HTERT RPE-1 (cell line): ENCODE data around the gene ASB2.

Experiments
- in situ Hi-C: fragments of 300-500 bp; cut with MboI; formaldehyde crosslinking; loops from 4 replicates; pipeline ENCODE4 v1.14.3; 2020; ENCODE audit warnings: low sequenced_read_pairs

The ASB2 gene, protein sequence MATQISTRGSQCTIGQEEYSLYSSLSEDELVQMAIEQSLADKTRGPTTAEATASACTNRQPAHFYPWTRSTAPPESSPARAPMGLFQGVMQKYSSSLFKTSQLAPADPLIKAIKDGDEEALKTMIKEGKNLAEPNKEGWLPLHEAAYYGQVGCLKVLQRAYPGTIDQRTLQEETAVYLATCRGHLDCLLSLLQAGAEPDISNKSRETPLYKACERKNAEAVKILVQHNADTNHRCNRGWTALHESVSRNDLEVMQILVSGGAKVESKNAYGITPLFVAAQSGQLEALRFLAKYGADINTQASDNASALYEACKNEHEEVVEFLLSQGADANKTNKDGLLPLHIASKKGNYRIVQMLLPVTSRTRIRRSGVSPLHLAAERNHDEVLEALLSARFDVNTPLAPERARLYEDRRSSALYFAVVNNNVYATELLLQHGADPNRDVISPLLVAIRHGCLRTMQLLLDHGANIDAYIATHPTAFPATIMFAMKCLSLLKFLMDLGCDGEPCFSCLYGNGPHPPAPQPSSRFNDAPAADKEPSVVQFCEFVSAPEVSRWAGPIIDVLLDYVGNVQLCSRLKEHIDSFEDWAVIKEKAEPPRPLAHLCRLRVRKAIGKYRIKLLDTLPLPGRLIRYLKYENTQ

DNA sequence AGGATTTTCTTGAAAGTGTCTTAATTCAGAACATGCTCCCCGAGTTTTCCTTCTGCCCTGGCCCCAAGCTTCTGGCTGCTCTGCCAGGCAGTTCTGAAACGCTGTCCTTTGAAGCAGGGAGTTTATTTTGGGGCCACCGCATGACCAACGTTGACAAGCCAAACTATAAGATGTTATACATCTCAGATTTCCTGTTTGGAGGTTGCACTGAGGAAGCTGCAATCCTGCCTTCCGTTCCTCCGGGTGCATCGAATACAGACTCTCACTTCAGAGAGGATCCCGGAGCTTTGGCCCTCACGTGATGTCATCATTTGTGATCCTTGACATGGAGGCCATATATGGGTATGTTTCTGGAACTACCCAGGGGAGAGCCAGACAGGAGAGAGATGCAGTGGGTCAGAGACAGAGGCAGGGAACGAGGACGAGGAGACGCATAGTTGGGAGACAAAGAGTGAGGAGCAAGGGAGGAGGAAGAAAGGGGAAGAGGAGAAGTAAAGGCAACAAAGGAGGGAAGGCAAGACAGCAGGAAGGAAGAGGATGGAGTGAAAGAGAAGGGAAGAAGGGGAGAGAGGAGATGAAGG lies at the start of gene ASB2:
Gene ASB2 (minus strand): TSS at position 94 of the 581 bp plus-strand sequence. CDS start 12,031 bp downstream, outside the sequence.
- in situ Hi-C loops: no loop called here

DNA sequence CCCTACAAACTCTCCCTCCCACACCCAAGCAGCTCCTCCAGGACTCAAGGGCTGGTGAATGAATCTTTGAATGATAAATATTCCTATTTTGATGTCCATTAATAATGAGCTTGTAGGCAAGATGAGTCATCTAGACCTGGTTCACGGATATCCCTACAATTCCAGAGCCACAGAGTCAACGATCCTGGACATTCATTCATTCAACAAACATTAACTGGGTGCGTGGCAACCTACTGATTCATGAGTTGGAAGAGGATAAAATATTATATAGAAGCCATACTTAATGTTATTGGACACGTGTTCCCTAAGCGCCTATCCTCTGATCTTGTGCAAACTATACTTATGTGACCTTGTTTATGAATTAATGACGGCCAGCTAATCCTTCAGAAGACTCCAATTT lies 49.4 kb upstream of the ASB2 start:
- in situ Hi-C loops: no loop called here

DNA sequence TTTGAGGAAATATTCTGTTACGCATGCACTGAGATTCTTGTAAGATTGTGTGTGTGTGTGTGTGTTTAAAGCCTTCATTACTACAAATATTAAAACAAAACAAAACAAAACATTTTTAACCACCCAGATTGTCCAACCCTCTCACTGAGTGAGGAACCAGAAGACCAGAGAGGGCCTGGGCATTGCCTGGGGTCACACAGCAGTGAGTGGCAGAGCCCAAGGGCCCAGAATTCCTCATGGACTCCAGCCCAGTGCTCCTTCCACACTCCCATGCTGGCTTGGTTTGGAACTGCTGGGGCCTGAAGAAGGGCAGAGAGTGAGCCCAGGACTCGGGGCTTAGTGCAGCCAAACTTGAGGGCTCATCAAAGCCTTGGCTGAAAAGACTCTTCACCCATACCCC lies 48.2 kb upstream of the ASB2 start:
- in situ Hi-C loops: no loop called here

DNA sequence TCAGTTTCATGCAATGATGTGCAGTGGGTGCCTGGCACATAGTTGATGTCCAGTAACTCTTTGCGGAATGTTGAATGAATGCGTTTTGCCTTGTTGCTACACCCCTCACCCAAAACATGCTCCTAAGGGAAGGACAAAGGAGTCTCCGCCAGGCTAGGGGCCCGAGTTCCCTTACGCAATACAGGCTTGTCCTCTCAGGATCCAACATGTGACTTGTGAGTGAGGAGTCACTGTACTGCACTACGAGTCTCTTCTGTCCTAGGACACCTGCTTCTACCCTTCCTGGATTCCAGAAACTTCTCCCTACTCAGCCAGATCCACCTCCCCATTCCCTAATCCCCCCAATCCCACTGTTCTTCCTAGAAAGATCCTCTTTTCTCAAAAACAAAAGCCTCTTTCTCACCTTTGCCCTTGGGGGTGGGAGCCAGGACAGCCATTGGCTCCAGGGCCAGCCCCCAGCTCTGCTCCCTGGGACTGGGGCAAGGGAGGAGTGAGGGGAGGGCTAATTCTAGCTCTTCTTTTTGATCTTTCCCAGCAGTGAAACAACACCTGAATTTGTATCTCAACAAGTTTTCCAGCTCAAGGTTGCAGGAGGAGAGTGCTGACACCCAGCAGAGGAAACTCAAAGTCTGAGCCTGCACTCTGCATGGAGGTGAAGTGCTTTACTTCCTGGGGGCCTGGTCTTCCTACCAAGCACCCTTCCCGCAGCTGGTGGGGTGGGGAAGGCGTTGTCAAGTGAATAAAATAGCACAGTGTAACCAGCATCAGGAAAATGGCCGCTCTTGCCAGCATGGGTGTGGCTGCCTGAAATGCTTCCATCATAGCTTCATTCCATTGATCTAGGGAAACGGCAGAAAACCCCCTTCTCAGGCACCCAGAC lies 46.4 kb upstream of the ASB2 start:
- in situ Hi-C loops: no loop called here

DNA sequence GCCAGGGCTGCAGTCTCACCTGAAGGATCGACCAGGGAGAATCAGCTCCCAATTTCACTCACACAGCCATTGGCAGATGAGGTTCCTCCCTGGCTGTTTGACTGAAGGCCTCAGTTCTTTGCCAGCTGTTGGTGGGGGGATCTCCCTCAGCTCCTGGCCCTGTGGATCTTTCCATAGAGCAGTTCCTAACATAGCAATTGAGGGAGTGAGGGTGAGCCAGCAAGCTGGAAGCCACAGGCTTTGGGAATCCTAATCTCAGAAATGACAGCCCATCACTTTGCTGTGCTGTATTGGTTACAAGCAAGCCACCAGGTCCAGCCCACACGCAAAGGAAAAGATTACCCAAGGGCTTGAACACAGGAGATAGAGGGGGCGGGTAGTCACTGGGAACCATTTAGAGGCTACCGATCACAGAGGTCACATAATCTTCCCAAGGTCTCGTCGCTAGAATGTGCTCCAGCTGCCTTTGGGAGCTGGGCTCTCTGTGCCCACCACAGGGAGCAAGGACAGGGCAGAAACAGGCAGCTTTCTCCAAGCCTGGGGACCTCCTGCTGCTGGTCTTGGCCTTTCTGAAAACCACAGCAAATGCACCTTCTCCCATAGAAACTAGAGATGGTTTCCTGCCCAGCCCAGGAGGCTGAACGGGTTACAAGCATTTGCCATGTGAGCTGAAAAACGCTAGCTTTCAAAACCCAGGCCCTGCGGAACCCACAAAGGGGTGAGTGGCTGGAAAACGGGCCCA lies 45.2 kb upstream of the ASB2 start:
- in situ Hi-C loops: no loop called here

DNA sequence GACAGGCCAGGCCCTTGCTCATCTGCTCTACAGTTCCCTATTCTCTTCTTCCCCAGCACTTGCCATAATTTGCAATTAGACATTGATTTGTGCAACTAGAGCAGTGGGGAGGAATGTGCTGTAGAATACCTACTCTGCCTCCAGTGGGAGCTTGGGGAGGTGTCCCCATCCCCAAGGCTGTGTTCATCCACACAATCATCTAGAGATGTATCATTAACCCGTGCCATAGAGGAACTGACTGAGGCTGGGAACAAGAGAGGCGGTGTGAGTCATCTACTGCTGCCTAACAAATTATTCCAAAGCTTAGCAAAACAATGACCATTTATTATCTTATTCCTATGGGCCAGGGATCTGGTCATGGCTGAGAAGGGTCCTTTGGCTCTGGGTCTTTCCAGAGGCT lies 44.6 kb upstream of the ASB2 start:
- in situ Hi-C loops: no loop called here

DNA sequence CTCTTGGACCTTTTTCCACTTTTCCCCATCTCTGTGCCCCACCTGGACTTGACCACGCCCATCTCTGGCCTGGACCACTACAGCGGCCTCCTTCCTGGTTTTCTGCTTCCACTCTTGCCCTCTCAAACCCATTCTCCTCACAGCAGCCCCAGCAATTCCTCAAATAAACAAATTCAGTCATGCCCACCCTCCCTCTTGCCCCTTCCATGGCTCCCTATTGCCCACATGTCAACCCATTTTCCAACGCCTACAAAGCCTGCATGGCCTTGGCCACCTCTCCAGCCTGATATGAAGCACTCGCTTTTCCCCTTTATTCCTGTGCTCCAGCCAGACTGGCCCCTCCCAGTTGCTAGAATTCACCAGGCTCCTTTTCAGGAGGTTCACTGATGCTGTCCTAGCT lies 43.9 kb upstream of the ASB2 start:
- in situ Hi-C loops: no loop called here

DNA sequence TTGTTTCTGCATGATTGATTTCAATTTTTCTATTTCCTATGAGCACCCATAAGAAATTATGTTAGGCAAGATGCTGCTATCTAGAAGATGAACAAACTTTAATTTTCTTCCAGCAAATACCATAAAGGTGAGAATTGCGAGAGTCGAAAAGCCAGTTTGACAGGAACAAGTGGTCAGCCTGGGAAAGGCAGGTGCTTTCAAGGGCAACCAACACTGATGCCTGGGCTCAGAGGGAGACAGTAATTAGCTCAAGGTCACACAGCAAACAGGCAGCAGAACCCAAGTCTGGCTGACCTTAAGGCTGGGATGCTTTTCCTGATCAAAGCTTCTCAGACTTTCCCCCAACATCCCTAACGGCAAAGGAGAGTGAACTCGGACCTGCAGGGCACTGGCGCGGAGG lies 43.0 kb upstream of the ASB2 start:
- in situ Hi-C loops: no loop called here

DNA sequence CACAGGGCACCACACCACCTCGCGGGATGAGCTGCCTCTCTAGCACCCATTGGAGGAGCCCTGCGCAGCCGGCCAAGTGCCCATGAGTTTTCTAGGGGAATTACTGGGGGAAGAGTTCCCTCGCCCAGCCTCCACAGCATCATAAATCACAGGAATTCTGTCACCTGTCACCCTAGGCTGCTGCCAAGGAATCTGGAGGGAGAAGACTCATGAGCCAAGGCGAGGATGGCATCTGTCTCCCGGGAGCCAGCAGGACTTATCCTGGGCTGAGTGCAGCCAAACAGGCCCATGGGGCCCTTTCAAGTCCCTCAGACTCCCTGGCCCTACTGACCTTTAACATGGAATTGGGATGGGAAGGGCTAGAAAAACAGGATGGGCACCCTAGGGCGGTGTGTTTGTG lies 41.9 kb upstream of the ASB2 start:
- in situ Hi-C loops: no loop called here

DNA sequence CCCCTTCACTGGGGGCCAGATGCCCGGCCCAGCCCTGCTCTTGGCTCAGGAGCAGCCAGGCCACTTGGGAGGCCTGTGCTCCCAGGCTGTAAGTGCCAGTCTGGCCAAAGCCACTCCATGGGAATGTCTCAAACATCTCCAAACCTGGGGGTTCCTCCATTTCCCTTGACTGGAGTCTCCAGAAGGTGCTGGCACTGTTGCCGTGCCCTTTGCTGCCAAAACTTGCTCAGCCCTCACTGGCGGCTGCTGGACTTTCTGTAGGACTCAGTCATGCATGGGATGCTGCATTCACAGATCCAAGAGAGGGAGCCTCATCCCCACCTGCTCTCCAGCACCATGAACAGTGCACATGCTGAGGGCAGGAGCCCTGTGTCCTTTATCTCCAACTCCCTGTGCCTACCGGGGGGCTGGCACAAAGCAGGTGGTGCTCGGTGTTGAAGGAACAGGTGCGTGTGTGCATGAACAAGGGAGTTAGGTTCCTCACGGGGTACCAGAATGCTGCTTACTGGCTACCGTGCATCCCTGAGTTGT lies 40.1 kb upstream of the ASB2 start:
- in situ Hi-C loops: no loop called here

DNA sequence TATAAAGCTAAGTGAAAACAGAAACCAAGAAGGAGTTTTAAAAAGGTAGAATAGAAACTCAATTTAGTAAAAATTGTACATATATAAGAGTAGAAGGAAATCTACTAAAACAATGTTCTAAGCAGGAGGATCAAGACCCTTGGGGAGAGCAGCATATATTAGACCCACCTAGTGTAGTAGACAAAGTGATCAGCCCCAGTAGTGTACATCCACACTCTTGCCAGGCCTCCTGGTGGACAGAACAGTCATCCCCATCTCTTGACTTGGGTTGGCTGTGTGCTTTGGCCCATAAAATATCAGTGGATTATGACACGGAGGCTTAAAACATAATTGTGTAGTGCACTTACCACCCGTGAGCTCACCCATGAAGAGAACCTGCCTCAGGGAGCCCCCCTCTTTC lies 38.9 kb upstream of the ASB2 start:
- in situ Hi-C loops: no loop called here

DNA sequence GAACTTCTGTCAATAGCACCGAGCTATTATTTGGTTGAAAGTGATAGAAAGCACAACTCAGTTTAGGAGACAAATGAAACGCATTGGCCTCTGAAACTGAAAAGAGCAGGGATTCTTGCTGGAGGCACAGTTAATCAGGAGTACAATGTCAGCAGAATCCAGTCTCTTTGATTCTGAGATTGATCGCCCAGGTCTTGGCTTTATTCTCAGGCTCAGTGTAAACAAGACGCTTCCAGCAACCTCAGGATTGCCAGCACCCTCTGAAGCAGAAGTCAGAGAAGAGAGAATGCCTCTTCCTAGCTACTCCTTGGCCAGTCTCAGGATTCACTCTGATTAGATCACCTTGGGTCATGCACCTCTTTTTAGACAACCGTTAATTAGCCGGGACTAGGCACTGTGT lies 38.0 kb upstream of the ASB2 start:
- in situ Hi-C loops: no loop called here

DNA sequence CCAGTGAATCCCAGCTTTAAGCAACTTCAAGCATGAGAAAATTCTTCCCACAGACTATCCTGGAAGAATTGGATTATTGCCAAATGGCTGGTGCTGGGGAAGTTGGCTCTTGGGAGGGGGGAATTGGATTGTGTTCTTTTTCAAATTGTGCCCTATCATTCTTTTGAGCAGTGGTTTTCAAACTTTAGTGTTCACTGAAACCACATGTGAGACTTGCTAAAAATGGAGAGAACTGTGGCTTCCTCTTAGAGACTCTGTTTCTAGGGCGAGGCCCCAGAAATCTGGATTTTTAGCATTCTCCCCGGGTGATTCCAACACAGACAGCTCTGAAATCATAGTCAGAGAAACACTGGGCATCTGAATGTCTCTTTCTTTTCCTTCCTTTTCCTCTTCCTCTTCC lies 35.4 kb upstream of the ASB2 start:
- in situ Hi-C loops: no loop called here

DNA sequence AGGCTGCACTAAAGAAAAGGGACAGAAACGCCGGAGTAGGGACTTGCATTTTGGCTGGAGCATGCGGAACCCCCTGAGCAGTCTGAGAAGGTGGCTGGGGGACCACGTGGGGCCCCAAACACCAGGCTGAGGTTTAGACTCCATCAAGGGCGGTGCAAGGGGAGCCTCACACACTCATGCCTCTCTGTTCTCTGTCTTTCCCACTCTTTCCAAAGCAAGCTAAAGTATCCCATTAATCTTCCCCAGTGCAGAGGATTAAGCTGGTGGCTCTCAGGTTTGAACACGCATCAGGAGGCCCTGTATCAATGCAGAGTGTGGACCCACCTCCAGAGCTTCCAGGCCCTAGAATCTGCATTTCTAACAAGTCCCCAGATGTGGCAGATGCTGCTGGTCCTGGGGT lies 34.3 kb upstream of the ASB2 start:
- in situ Hi-C loops: no loop called here

DNA sequence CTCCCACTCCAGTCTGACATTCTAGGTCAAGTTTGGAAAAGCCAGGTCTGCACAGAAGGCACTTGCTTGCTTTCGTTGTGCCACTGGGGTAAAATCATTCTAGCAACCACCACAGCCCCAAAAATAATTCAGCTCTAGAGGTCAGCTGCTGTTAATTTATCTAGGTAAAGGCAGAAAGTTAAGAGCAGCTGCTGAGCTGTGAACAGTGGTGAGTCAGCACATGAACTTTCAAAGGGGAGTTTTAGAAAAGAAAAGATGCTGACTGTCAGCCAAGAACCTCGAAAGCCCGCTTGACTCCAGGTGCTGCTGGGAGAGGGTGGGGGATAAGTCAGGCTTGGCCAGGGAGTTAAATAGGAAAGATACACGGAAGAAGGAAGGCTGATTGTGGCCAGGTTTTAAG lies 33.4 kb upstream of the ASB2 start:
- in situ Hi-C loops: no loop called here

DNA sequence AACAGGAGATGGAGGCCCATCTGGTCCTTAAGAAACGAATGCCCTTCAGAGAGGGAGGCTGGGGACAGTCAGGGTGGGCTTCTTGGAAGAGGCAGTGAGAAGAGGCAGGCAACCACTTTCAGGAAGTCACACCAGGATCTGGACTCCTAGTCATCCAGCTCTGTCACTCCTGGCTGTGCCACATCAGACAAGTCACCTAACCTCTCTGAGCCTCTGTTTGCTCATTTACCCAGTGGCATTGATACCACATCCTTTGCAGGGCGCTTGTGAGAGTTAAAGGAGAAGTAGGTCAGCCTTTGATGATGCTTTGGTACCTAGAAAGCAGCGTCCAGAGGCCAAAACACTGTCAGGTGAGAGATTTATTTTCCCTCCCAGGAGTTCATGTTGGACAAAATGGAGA lies 31.9 kb upstream of the ASB2 start:
- in situ Hi-C loops: no loop called here

DNA sequence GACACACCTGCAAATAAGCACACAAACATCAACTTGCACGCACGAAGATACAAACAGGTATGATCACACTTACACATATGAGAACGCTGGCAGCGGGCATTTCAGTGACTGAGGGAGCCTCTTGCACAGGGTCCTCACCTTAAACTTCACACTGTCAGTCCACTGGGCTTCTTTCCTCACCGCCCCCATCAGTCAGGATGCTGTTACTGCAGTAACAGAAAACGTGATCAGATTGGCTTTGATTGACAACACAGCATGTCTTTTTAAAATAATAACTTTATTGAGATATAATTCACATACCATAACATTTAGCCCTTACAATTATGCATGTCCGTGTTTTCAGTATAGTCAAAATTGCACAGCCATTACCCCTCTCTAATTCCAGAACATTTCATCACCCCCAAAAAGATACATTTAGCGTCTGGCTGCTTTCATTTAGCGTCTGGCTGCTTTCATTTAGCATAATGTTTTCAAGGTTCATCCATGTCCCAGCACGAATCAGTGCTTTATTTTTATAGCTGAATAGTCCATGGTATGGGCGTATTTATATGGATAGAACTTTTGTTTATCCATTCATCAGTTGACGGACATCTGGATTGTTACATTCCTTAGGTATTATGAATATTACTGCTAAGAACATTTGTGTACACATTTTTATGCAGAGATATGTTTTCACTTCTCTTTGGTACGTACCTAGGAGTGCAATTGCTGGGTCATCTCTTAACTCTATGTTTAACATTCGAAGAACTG lies 29.1 kb upstream of the ASB2 start:
- in situ Hi-C loops: no loop called here

DNA sequence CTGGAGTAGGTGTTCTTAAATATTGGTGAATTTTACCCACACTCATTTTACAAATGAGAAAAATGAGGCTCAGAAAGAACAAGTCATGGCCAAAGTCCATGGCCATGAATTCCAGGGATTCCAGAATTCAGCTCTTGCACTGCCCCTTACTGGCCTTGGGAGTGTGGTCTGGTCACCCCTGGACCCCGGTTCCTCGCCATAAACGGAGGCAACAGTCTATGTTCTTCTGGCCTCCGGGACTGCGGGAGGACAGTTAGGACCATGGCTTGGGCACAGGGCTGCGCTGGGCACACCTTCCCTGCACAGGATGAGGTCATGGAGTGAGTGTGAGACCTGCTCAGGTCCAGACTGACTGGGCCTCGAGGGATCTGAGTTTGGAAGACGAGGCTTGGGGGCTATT lies 27.6 kb upstream of the ASB2 start:
- in situ Hi-C loops: no loop called here

DNA sequence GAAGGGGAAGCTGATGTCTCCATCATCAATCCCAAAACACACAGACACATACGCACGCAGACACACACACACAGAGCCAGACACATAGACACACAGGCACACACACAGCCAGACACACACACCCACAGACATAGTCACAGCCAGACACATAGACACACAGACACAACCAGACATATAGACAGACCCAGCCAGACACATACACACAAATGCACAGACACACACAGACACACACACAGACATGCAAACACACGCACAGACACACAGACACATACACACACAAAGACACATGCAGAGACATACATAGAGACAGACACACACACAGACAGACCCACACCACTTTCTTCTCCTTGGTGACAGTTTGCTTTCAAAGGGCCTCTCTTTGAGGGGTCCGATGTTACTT lies 27.0 kb upstream of the ASB2 start:
- in situ Hi-C loops: no loop called here
